K562 (cell line): ENCODE data around the gene GPR39. TPM values are rescaled to one million over a fixed set of nuclear protein-coding genes. Genes with fewer than 3 reads are reported as not detected.

Experiments
- ATAC-seq: fragments of 200-7000 bp; cut with Tn5 transposase; 3 replicates; pipeline ENCODE4 v1.9.1; 2020; ENCODE audit warnings: moderate library complexity
- BruUV-seq: library from RNA; stranded (reverse); fragments of 400-500 nt; replicated peaks from 2 replicates; lab custom pipeline; 2021; lab: Mats Ljungman, UMichigan
- CTCF ChIA-PET: fragments of 300-600 bp; formaldehyde crosslinking; extraction: SDS; loops from one replicate; lab custom pipeline; 2021; ENCODE audit warnings: low intra/inter-chr PET ratio; lab: Yijun Ruan, JAX
- POLR2A ChIA-PET: fragments of 300-600, 350-650 bp; sonication (Branson Sonifier 250); formaldehyde crosslinking; extraction: SDS; loops from one replicate; lab custom pipeline; 2021; ENCODE audit warnings: antibody characterized with exemption, inconsistent platforms; lab: Yijun Ruan, JAX
- DNase-seq, 4 experiments: peaks; one replicate each; pipeline versions ENCODE4 v3.0.0 to v3.0.0-alpha.2; 2011 to 2018; ENCODE audit warnings: low spot score in 3 of 4, mixed read lengths in 3 of 4; ENCODE audit errors: extremely low read depth in 1 of 4
- FAIRE-seq: peaks from 2 replicates; lab custom pipeline; 2011; peaks lifted over from hg19 to GRCh38; lab: Jason Lieb, UNC
- H2AFZ ChIP-seq: 2 replicates; pipeline ENCODE4 v1.6.0; 2011; ENCODE audit warnings: low read depth, low read length, control low read depth, inconsistent platforms
- H3K27ac ChIP-seq: fragments of 200-600 bp; 3 replicates; pipeline ENCODE4 v1.8.0; 2011; ENCODE audit warnings: low read depth, mild to moderate bottlenecking, control low read depth, inconsistent platforms, low read length, moderate library complexity, mixed read lengths; ENCODE audit errors: extremely low read depth
- H3K27me3 ChIP-seq, 2 experiments: fragments of 300-600 bp in 1 of 2; 2 replicates in 1 of 2; 3 replicates in 1 of 2; pipeline versions ENCODE4 v1.6.0 to v1.8.0; 2011; ENCODE audit warnings: inconsistent platforms in 2 of 2, low read length in 2 of 2, mild to moderate bottlenecking in 1 of 2, mixed read lengths in 1 of 2, moderate library complexity in 1 of 2; ENCODE audit not compliant: control insufficient read depth in 2 of 2, insufficient read depth in 2 of 2
- H3K36me3 ChIP-seq: fragments of 300-600 bp; 3 replicates; pipeline ENCODE4 v1.8.0; 2011; ENCODE audit warnings: mild to moderate bottlenecking, low read length, inconsistent platforms; ENCODE audit not compliant: control insufficient read depth, insufficient read depth
- H3K4me1 ChIP-seq, 2 experiments: fragments of 200-600 bp in 1 of 2; replicated peaks in 1 of 2; 2 replicates in 1 of 2; 3 replicates in 1 of 2; pipeline versions ENCODE4 v1.5.1 to v1.8.0; 2011; ENCODE audit warnings: inconsistent platforms in 2 of 2, low read length in 2 of 2, mild to moderate bottlenecking in 1 of 2, mixed read lengths in 1 of 2, moderate library complexity in 1 of 2; ENCODE audit not compliant: control insufficient read depth in 2 of 2, insufficient read depth in 2 of 2
- H3K4me2 ChIP-seq: 2 replicates; pipeline ENCODE4 v1.6.1; 2011; ENCODE audit warnings: low read length, control low read depth, inconsistent platforms, mixed read lengths; ENCODE audit not compliant: insufficient read depth
- H3K4me3 ChIP-seq: fragments of 200-600 bp; sonication (generic), shearing (Covaris generic); 2 replicates; pipeline ENCODE4 v1.5.1; 2016; ENCODE audit warnings: control low read depth, inconsistent platforms
- H3K79me2 ChIP-seq: fragments of 200-600 bp; 3 replicates; pipeline ENCODE4 v1.8.0; 2011; ENCODE audit warnings: low read length, inconsistent platforms; ENCODE audit not compliant: control insufficient read depth, insufficient read depth
- H3K9ac ChIP-seq, 2 experiments: 2 replicates each; pipeline versions ENCODE4 v1.6.0 to v1.6.1; 2011; ENCODE audit warnings: low read depth in 2 of 2, low read length in 2 of 2, control low read depth in 1 of 2, inconsistent platforms in 1 of 2, mild to moderate bottlenecking in 1 of 2, mixed read lengths in 1 of 2; ENCODE audit not compliant: insufficient read depth in 1 of 2
- H3K9me1 ChIP-seq: one replicate; pipeline ENCODE4 v1.6.0; 2011; ENCODE audit warnings: inconsistent platforms, mild to moderate bottlenecking, low read length, moderate library complexity; ENCODE audit not compliant: control insufficient read depth, insufficient read depth
- H3K9me3 ChIP-seq: replicated peaks from 2 replicates; pipeline ENCODE4 v1.5.1; 2011; ENCODE audit warnings: low read depth, low read length, inconsistent platforms; ENCODE audit not compliant: control insufficient read depth, insufficient read depth
- H4K20me1 ChIP-seq: replicated peaks from 2 replicates; pipeline ENCODE4 v1.6.1; 2011; ENCODE audit warnings: low read length, inconsistent platforms, mixed read lengths; ENCODE audit not compliant: control insufficient read depth, insufficient read depth
- KDM4B ChIP-seq, 2 experiments: fragments of 450-650 bp in 1 of 2; sonication (generic) in 1 of 2; IDR thresholded peaks; 2 replicates each; pipeline ENCODE4 v1.6.1; 2016 to 2017; ENCODE audit warnings: borderline replicate concordance in 2 of 2, antibody characterized with exemption in 1 of 2, low read depth in 1 of 2, mild to moderate bottlenecking in 1 of 2
- NCOA2 ChIP-seq, 2 experiments: fragments of 450-650 bp; IDR thresholded peaks; 2 replicates each; pipeline ENCODE4 v1.6.1; 2018; ENCODE audit warnings: mild to moderate bottlenecking in 2 of 2, moderate library complexity in 1 of 2; ENCODE audit not compliant: partially characterized antibody in 2 of 2
- NELFE ChIP-seq: IDR thresholded peaks from 2 replicates; pipeline ENCODE4 v1.6.1; 2011; ENCODE audit warnings: mild to moderate bottlenecking; ENCODE audit not compliant: insufficient read depth, insufficient read length
- SRSF1 ChIP-seq: fragments of 200-400 bp; formaldehyde crosslinking; IDR thresholded peaks from 2 replicates; pipeline ENCODE4 v1.6.1; 2017; ENCODE audit warnings: mild to moderate bottlenecking, low read depth, low read length, moderate library complexity
- TBL1XR1 ChIP-seq, 2 experiments: IDR thresholded peaks; 2 replicates each; pipeline ENCODE4 v1.6.1; 2012; ENCODE audit warnings: improper control_type of control experiment in 2 of 2, low read length in 2 of 2, mild to moderate bottlenecking in 1 of 2
- TCFL5 ChIP-seq: fragments of 250-450 bp; sonication (Bioruptor Pico); conservative IDR thresholded peaks from 2 replicates; pipeline ENCODE4 v1.6.1; 2021; ENCODE audit warnings: mild to moderate bottlenecking, moderate library complexity, matching md5 sums
- ZBTB12 ChIP-seq: fragments of 250-450 bp; sonication (Bioruptor Pico); IDR thresholded peaks from 2 replicates; pipeline ENCODE4 v1.4.0; 2020
- ZNF766 ChIP-seq: fragments of 200-800 bp; sonication (Bioruptor generic); conservative IDR thresholded peaks from 2 replicates; pipeline ENCODE4 v1.6.1; 2016; ENCODE audit warnings: missing genetic modification characterization, missing compliant biosample characterization
- ZZZ3 ChIP-seq: fragments of 450-650 bp; IDR thresholded peaks from 2 replicates; pipeline ENCODE4 v1.6.1; 2016; ENCODE audit warnings: antibody characterized with exemption, mild to moderate bottlenecking, moderate library complexity
- WGBS: fragments of 100-300 bp; shearing (Covaris generic); methylation state at CpG from one replicate; pipeline ENCODE4 v1.1.6; 2016; ENCODE audit warnings: low coverage, mixed read lengths; ENCODE audit not compliant: insufficient coverage; ENCODE audit errors: missing lambda C conversion rate; 5-methylcytosine and 5-hydroxymethylcytosine counted together
- in situ Hi-C: fragments of 300-500 bp; cut with MboI; formaldehyde crosslinking; loops from 4 replicates; pipeline ENCODE4 v1.15.0; 2018; ENCODE audit warnings: inconsistent platforms, mixed read lengths
- intact Hi-C: fragments of 100-400 bp; cut with micrococcal nuclease; formaldehyde crosslinking; loops from 2 replicates; pipeline ENCODE4 v1.14.2; 2022
- polyA plus RNA-seq, 8 experiments: library from polyadenylated mRNA; depleted of rRNA in 4 of 8; stranded (reverse) in 5 of 8; unstranded in 3 of 8; fragments of >200 nt; fragmentation: Nextera tagmentation in 2 of 8; fragmentation: Illumina TruSeq in 1 of 8; extraction: Ambion mirVana in 2 of 8; extraction: Trizol in 1 of 8; gene quantifications; 2 replicates each; pipeline versions ENCODE4 v1.2.1 to v1.2.3, GENCODE V29; 2011 to 2014; ENCODE audit warnings: inconsistent platforms in 1 of 8, missing spikeins in 1 of 8
- total RNA-seq, 7 experiments: library from RNA; depleted of rRNA in 6 of 7; stranded (reverse); fragments of >200 nt in 6 of 7; fragmentation: Illumina TruSeq in 2 of 7; extraction: Trizol in 2 of 7; gene quantifications; 2 replicates each; pipeline versions ENCODE4 v1.2.1 to v1.2.3, GENCODE V29; 2011 to 2021; ENCODE audit warnings: low replicate concordance in 1 of 7
- TF ChIP-seq, protein P1 (sequence below): fragments of 250-450 bp; sonication (Bioruptor Pico); IDR thresholded peaks from 2 replicates; pipeline ENCODE4 v1.8.0; 2022; ENCODE audit warnings: moderate library complexity, mild to moderate bottlenecking, inconsistent platforms
- TF ChIP-seq, protein P2 (sequence below): fragments of 250-450 bp; sonication (Bioruptor Pico); IDR thresholded peaks from 2 replicates; pipeline ENCODE4 v1.4.0; 2020; ENCODE audit warnings: mild to moderate bottlenecking, moderate library complexity

Gene GPR39
- total and polyA plus RNA-seq, 9 of the 15 experiments (the other 6 are each of a cell fraction or from before 2014, with no cell fraction given): 0.04 TPM; not detected in 8

GRCh38 chr2:132390076-132390475 is 26.5 kb upstream of the GPR39 start:
- FAIRE-seq: no peak
- intact Hi-C loops: no loop called here
- Histone ChIP-seq H3K27me3 (no peaks in the 10 kb centered on the region), H3K36me3 (no peaks in the 10 kb centered on the region), H3K27ac (no peak overlapping the region), H3K9ac (no peak overlapping the region), H3K9me3 (no peaks in the 10 kb centered on the region)
- DNase-seq: no peak
- no peak for ATAC-seq
- BruUV-seq: no TSS peak
- TF ChIP-seq TBL1XR1 (IDR thresholded peaks at IDR 0.05; ENCODE audit: low read length in 2 of 2) (no peak), SRSF1 (no peak), TCFL5 (CRISPR knock-in tag) (no peak), ZBTB12 (no peak), KDM4B (IDR thresholded peaks at IDR 0.05; ENCODE audit: borderline replicate concordance in 2 of 2, low read depth in 1 of 2) (no peak), NELFE (no peak), NCOA2 (IDR thresholded peaks at IDR 0.05; ENCODE audit: partially characterized antibody in 2 of 2) (no peak), ZZZ3 (no peak), ZNF766 (CRISPR knock-in tag) (no peak)
- TF ChIP-seq, protein P1, sequence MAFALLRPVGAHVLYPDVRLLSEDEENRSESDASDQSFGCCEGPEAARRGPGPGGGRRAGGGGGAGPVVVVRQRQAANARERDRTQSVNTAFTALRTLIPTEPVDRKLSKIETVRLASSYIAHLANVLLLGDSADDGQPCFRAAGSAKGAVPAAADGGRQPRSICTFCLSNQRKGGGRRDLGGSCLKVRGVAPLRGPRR (CRISPR knock-in tag): no peak
- TF ChIP-seq, protein P2, sequence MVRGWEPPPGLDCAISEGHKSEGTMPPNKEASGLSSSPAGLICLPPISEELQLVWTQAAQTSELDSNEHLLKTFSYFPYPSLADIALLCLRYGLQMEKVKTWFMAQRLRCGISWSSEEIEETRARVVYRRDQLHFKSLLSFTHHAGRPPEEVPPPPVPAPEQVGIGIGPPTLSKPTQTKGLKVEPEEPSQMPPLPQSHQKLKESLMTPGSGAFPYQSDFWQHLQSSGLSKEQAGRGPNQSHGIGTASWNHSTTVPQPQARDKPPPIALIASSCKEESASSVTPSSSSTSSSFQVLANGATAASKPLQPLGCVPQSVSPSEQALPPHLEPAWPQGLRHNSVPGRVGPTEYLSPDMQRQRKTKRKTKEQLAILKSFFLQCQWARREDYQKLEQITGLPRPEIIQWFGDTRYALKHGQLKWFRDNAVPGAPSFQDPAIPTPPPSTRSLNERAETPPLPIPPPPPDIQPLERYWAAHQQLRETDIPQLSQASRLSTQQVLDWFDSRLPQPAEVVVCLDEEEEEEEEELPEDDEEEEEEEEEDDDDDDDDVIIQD (CRISPR knock-in tag): no peak
- TF ChIP-seq, all 486 proteins: peak for 0
- Histone ChIP-seq H3K4me3 (no peak overlapping the region), H4K20me1 (no peaks in the 10 kb centered on the region), H2AFZ (no peak overlapping the region), H3K4me1 (no peaks in the 10 kb centered on the region), H3K79me2 (no peaks in the 10 kb centered on the region), H3K9me1 (no peaks in the 10 kb centered on the region), H3K4me2 (no peak overlapping the region)
- 4% methylated on average over 3 of the region's 3 CpGs for WGBS
- CTCF ChIA-PET: no interaction called here
- in situ Hi-C loops: no loop called here
- POLR2A ChIA-PET: no interaction called here
